AG09319 (cell line): ENCODE measurements around the gene TSPEAR.

Source experiments
- DNase-seq: peaks from one replicate; pipeline ENCODE4 v3.0.0-alpha.2; 2010; ENCODE audit warnings: low read depth; ENCODE audit errors: extremely low read depth
- CTCF ChIP-seq: IDR thresholded peaks from 2 replicates; pipeline ENCODE4 v1.5.1; 2011; ENCODE audit warnings: low read depth, mild to moderate bottlenecking, inconsistent platforms, low read length, moderate library complexity

Gene TSPEAR

GRCh38 chr21:44711327-44712202, at the start of gene TSPEAR:
Gene TSPEAR, minus strand, starts transcription at chr21:44711572. Its CDS starts 58 bp downstream, at chr21:44711514.
- no peak for TF ChIP-seq CTCF
- DNase-seq, result no peak

GRCh38 chr21:44760376-44760775, 49.0 kb upstream of the TSPEAR start:
- DNase-seq, result no peak

GRCh38 chr21:44759628-44760285, 48.4 kb upstream of the TSPEAR start:
- no peak for TF ChIP-seq CTCF
- DNase-seq, result no peak

More at GRCh38 chr21:44760376-44760775, 49.0 kb upstream of the TSPEAR start:
- TF ChIP-seq CTCF, result no peak

GRCh38 chr21:44758781-44759627, 47.6 kb upstream of the TSPEAR start:
- no peak for TF ChIP-seq CTCF
- no peak for DNase-seq

- TF ChIP-seq CTCF, result no peak
- DNase-seq, result no peak
Observed at GRCh38 chr21:44758141-44758561, 46.8 kb upstream of the TSPEAR start.

GRCh38 chr21:44757731-44758130, 46.4 kb upstream of the TSPEAR start:
- no peak for DNase-seq
- TF ChIP-seq CTCF, result no peak
